Measurements from ENCODE around the gene PHF5A.

The PHF5A gene

DNA sequence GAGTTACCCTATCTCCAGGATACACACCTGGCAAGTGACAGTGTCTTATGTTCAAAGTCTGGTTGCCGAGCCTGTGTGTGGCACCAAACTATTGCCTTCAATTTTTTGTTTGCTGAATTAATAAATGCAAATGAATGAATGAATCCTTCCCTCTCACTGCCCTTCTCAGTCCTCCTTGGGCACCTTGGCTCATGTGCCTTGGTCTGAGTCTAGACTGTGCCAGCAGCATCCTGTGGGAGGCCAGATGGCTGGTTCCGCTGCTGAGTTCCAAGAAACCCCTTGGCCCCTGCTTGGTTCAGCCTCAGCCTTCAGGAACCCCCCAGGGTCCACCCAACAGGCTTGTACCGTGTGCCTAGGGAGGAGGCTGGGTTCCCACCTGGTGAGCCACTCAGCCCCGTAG lies 52.9 kb downstream of the PHF5A start:
- no peak for DNase-seq (ENCODE audit: low read depth)
- TF ChIP-seq MYC (IDR thresholded peaks at IDR 0.05; ENCODE audit: low read depth, low read length) (no peak), POLR2A (IDR thresholded peaks at IDR 0.05; ENCODE audit: extremely low read depth, insufficient read length) (no peak), MAX (IDR thresholded peaks at IDR 0.05; ENCODE audit: low read depth, low read length) (no peak), CTCF (IDR thresholded peaks at IDR 0.05; ENCODE audit: low read depth, low read length) (no peak)
- H3K4me3 ChIP-seq (ENCODE audit: low read depth, low read length) = peak overlapping the region; percentile 11

- no peak for DNase-seq (ENCODE audit: low read depth)
- TF ChIP-seq CTCF (IDR thresholded peaks at IDR 0.05; ENCODE audit: low read depth, low read length) (no peak), POLR2A (IDR thresholded peaks at IDR 0.05; ENCODE audit: extremely low read depth, insufficient read length) (no peak), MAX (IDR thresholded peaks at IDR 0.05; ENCODE audit: low read depth, low read length) (no peak), MYC (IDR thresholded peaks at IDR 0.05; ENCODE audit: low read depth, low read length) (no peak)
- no peak overlapping the region for H3K4me3 ChIP-seq (ENCODE audit: low read depth, low read length)
These were observed 57.3 kb downstream of the PHF5A start for GRCh38 chr22:41411021-41411851.

DNA sequence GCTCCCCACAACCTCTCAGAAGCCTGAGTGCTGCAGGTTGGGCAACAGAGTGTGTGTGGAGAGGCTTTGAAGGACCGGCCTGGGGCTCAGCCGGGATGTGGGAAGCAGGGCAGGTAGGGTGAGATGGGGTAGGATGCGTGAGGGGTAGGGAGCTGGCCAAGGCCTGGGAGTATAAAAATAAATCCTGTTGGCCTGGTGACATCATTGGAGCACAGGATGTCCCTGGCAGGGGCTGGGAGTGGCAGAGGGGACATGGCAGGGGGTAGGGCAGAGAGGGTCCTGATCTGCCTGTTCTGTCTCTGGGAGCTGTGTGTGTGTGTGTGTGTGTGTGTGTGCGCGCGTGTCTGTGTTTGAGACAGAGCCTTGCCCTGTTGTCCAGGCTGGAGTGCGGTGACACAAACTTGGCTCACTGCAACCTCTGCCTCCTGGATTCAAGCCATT lies 58.2 kb downstream of the PHF5A start:
- DNase-seq (ENCODE audit: low read depth) = no peak
- TF ChIP-seq POLR2A (IDR thresholded peaks at IDR 0.05; ENCODE audit: extremely low read depth, insufficient read length) = no peak
- TF ChIP-seq MAX (IDR thresholded peaks at IDR 0.05; ENCODE audit: low read depth, low read length) = no peak
- no peak for TF ChIP-seq CTCF (IDR thresholded peaks at IDR 0.05; ENCODE audit: low read depth, low read length)
- no peak overlapping the region for H3K4me3 ChIP-seq (ENCODE audit: low read depth, low read length)
